Body of pancreas (tissue), 4 donors: Measurements from ENCODE around the gene MBTPS1. TPM values are rescaled to one million over a fixed set of nuclear protein-coding genes. Genes with fewer than 3 reads are reported as not detected.

ENCODE experiments used
- ATAC-seq: fragments of 150-250 bp; one replicate; pipeline ENCODE4 v1.9.1; 2016
- DNase-seq, 4 donors: peaks; one replicate each; pipeline ENCODE4 v3.0.0-alpha.2; 2019
- H3K27ac ChIP-seq, 4 donors: fragments of 200-600 bp; sonication (generic); 1 replicate in 3 of 4; 2 replicates in 1 of 4; pipeline versions ENCODE4 v1.5.1 to v1.6.1; 2016 to 2019; ENCODE audit warnings: mild to moderate bottlenecking in 1 of 4, mixed read lengths in 1 of 4, moderate library complexity in 1 of 4
- H3K27me3 ChIP-seq, 2 donors: fragments of 200-600 bp; sonication (generic); one replicate each; pipeline ENCODE4 v1.6.0; 2016; ENCODE audit warnings: mild to moderate bottlenecking in 1 of 2
- H3K36me3 ChIP-seq, 2 donors: fragments of 200-600 bp; sonication (generic); replicated peaks in 1 of 2; 2 replicates each; pipeline ENCODE4 v1.5.1; 2016; ENCODE audit warnings: low read depth in 2 of 2; ENCODE audit not compliant: insufficient read depth in 1 of 2
- H3K4me1 ChIP-seq: fragments of 200-600 bp; sonication (generic); one replicate; pipeline ENCODE4 v1.6.0; 2016
- H3K4me3 ChIP-seq, 2 donors: fragments of 200-600 bp; sonication (generic); 1 replicate in 1 of 2; 2 replicates in 1 of 2; pipeline ENCODE4 v1.5.1; 2016 to 2019
- H3K9me3 ChIP-seq, 3 donors: fragments of 200-600 bp; sonication (generic); 1 replicate in 2 of 3; 2 replicates in 1 of 3; pipeline ENCODE4 v1.5.1; 2016
- POLR2A ChIP-seq, 3 donors: fragments of 450-650 bp; IDR thresholded peaks; one replicate each; pipeline ENCODE4 v1.6.1; 2016; ENCODE audit warnings: antibody characterized with exemption in 3 of 3, mild to moderate bottlenecking in 2 of 3
- WGBS, 2 donors: methylation state at CpG; one replicate each; pipeline ENCODE4 v1.1.5; 2017; 5-methylcytosine and 5-hydroxymethylcytosine counted together
- intact Hi-C: fragments of 100-400 bp; cut with DNase I; formaldehyde crosslinking; loops from one replicate; pipeline ENCODE4 v1.15.1; 2023
- total RNA-seq, 2 donors: library from RNA; depleted of rRNA; stranded (reverse); fragments of >200 nt; gene quantifications; one replicate each; pipeline ENCODE4 v1.1.0, GENCODE V29; 2016
- TF ChIP-seq, protein P1 (sequence below), 7 experiments: fragments of 450-650 bp in 4 of 7; fragments of 200-600 bp in 3 of 7; sonication (generic) in 3 of 7; IDR thresholded peaks; one replicate each; pipeline ENCODE4 v1.5.1; 2016 to 2019; ENCODE audit warnings: antibody characterized with exemption in 7 of 7

Gene MBTPS1
- total RNA-seq, 2 donors from 2014 or later, result 58.9 to 75.5 TPM

DNA sequence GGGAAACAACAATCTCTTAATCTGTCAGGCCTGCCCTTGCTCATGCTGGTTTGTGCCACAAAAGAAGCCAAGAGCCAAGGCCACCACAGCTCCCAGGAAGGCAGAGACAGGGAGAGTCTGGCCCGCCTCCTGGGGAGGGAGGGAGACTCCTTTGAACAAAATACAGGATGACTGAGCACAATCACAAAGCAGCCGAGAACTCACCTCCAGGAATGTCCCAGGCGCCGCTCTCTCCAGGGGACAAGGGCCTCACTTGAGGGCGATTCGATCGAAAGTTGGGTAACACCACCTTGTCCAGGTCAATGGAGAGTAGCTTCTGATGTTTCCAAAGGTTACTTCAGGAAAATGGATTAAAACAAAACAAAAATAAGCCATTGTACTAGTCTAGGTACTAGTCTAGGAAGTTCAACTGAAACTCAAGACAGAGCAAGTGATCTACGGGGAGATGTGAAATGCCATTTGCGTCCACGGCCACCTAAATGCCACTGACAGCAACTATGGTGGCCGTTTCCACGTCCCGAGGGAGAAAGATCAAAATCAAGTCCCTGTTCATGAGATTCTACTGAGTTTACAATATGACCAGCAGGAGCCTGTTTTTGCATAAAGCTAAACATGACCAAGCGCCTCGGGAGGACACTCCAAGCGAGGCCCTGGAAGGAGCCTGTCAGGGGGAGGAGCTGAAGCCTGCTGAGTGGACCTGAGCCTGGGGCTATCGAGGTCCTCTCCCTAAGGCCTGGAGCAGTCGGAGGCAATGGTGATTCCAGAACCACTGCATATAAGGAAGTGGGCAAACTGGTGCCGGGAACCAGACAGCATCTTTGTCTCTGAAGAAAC is 60.7 kb downstream of the MBTPS1 start:
- DNase-seq (peak; percentile 46 to 82 (median 70)), ATAC-seq (peak; percentile 68)
- Histone ChIP-seq H3K4me3 (no peak overlapping the region), H3K36me3 (peaks cover 24 to 26% of the 10 kb centered on the region in 2 donors), H3K27ac (peak overlapping the region; percentile 10 to 50 (median 25)), H3K4me1 (peaks cover 18% of the 10 kb centered on the region), H3K27me3 (no peaks in the 10 kb centered on the region), H3K9me3 (no peaks in the 10 kb centered on the region)
- WGBS, 2 donors, result 74 to 84% methylated on average over 19 of the region's 19 CpGs
- TF ChIP-seq POLR2A (IDR thresholded peaks at IDR 0.05), result no peak
- TF ChIP-seq, protein P1, sequence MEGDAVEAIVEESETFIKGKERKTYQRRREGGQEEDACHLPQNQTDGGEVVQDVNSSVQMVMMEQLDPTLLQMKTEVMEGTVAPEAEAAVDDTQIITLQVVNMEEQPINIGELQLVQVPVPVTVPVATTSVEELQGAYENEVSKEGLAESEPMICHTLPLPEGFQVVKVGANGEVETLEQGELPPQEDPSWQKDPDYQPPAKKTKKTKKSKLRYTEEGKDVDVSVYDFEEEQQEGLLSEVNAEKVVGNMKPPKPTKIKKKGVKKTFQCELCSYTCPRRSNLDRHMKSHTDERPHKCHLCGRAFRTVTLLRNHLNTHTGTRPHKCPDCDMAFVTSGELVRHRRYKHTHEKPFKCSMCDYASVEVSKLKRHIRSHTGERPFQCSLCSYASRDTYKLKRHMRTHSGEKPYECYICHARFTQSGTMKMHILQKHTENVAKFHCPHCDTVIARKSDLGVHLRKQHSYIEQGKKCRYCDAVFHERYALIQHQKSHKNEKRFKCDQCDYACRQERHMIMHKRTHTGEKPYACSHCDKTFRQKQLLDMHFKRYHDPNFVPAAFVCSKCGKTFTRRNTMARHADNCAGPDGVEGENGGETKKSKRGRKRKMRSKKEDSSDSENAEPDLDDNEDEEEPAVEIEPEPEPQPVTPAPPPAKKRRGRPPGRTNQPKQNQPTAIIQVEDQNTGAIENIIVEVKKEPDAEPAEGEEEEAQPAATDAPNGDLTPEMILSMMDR (IDR thresholded peaks at IDR 0.05), result no peak
- intact Hi-C loops, result no loop called here

DNA sequence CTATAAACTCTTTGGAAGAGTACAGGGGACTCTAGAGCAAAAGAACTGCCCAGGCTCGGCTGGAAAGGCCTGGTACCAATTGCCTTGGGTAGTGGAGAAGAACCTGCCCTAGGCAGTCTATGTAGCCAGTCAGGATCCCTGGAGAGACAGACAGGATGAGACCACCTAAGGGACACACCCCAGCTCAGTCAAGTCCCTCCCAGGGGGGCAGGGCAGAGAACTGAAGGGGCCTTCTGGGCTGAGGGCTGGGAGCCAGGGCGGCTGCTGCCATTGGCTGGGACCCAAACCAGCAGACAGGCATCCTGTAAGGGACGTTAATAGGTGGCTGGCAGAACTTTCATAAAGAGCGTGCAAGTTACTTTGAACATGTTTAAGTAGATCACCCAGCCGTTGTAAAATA is 61.4 kb downstream of the MBTPS1 start:
- Histone ChIP-seq H3K4me3 (no peak overlapping the region), H3K27me3 (no peaks in the 10 kb centered on the region), H3K9me3 (no peaks in the 10 kb centered on the region), H3K36me3 (peaks cover 19 to 23% of the 10 kb centered on the region in 2 donors), H3K27ac (peak overlapping the region; percentile 6 to 50 (median 18)), H3K4me1 (peaks cover 18% of the 10 kb centered on the region)
- WGBS, 2 donors, result 43 to 56% methylated on average over 2 to 5 of the region's 5 CpGs
- intact Hi-C loops, result no loop called here
- TF ChIP-seq POLR2A (IDR thresholded peaks at IDR 0.05), result no peak
- TF ChIP-seq, protein P1 (IDR thresholded peaks at IDR 0.05), result no peak
- DNase-seq, result peak; percentile 34 to 69 (median 50)
- peak; percentile 58 for ATAC-seq

DNA sequence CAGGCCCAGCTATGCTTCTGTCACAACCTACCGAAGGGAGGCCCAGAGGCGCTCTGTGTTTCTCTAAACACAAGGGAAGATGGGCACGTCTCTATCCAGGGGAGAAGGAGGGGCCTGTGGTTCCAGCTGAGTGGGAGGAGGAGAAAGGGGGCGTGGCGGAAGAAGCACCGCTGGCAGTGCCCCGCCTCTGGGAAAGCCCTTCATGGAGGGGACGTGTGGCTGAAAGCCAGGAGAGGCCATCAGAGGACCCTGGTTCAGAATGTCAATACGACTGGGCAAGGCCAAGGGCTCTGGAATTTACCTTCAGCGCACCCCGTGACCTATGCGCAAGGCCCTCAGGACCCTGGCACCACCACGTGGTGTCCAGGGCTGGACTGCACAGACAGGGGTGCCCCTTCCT is 61.8 kb downstream of the MBTPS1 start:
- H3K9me3 ChIP-seq, result no peaks in the 10 kb centered on the region
- DNase-seq (peak in 1 of 4 donors; percentile 11), ATAC-seq (no peak)
- TF ChIP-seq POLR2A (IDR thresholded peaks at IDR 0.05), result no peak
- TF ChIP-seq, protein P1 (IDR thresholded peaks at IDR 0.05), result no peak
- 77 to 81% methylated on average over 9 to 13 of the region's 13 CpGs for WGBS, 2 donors
- H3K4me1 ChIP-seq, result peaks cover 20% of the 10 kb centered on the region
- H3K36me3 ChIP-seq, result peaks cover 19 to 20% of the 10 kb centered on the region in 2 donors
- intact Hi-C loops, result no loop called here
- H3K27ac ChIP-seq, result peak overlapping the region in 3 of 4 donors; percentile 6 to 50 (median 26)
- H3K4me3 ChIP-seq, result no peak overlapping the region
- H3K27me3 ChIP-seq, result no peaks in the 10 kb centered on the region

DNA sequence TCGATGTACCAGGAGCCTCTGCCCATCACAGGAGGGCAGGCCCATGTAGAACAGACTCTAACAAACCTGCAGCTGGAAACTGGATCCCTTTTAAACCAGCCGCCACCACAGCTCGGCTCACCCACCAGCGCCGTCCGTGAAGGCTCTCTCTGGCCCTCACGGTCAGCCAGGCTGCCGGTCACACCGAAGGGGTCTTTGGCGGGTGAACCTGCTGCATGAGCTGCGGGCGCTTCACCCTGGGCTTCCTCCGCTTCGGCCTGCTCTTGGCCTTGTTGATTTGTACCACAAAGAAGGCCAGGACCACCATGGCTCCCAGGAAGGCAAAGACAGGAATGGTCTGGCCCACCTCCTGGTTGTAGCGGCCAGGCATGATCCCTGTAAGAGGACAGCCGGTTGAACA is 62.5 kb downstream of the MBTPS1 start:
- 96 to 100% methylated on average over 2 to 16 of the region's 16 CpGs for WGBS, 2 donors
- H3K27me3 ChIP-seq, result no peaks in the 10 kb centered on the region
- TF ChIP-seq, protein P1 (IDR thresholded peaks at IDR 0.05), result no peak
- TF ChIP-seq POLR2A (IDR thresholded peaks at IDR 0.05), result no peak
- intact Hi-C loops, result no loop called here
- H3K4me3 ChIP-seq, result no peak overlapping the region
- H3K4me1 ChIP-seq, result peaks cover 27% of the 10 kb centered on the region
- peaks cover 16 to 18% of the 10 kb centered on the region in 2 donors for H3K36me3 ChIP-seq
- H3K9me3 ChIP-seq, result no peaks in the 10 kb centered on the region
- ATAC-seq, result no peak
- H3K27ac ChIP-seq, result peak overlapping the region in 1 of 4 donors; percentile 50
- peak in 1 of 4 donors; percentile 9 for DNase-seq
